ENCODE measurements around the gene TTLL9. TPM values are rescaled to one million over a fixed set of nuclear protein-coding genes. Genes with fewer than 3 reads are reported as not detected.

Gene TTLL9
- total RNA-seq, 1 experiment from 2014 or later: not detected

DNA sequence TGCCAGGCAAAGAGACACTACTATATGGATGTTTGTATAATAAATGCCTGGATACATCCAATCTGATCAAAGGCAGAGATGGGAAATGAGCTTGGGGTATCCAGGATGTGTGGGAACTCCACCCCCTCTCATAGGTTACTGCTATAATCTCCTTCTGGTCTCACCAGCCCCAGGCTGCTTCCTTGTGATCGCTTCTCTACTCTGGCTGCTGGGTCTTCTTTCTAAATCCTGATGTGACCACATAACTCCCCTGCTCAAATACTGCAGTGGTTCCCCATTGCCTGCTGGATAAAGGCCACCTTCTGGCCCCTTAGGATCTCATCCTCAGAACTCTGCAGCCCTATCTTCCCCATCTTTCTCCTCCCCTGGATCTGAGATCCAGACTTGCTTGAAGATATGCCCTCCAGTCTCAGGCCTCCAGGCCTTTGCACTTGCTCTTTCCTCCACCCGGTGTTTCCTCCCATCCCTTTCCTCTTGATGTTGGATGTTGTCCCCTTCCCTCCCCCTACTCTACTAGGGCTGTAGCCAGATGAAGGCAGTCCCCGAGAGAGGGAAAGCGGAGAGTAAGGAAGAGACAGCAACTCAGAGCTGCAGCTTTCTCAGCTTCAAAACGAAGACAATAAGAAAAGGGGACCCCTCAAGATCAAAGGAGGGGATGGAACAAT is 96.7 kb downstream of the TTLL9 start:
- Histone ChIP-seq H3K9me3 (no peaks in the 10 kb centered on the region), H3K36me3 (no peaks in the 10 kb centered on the region), H3K27me3 (peaks cover 26% of the 10 kb centered on the region), H3K4me3 (no peak overlapping the region)
- no peak for DNase-seq

DNA sequence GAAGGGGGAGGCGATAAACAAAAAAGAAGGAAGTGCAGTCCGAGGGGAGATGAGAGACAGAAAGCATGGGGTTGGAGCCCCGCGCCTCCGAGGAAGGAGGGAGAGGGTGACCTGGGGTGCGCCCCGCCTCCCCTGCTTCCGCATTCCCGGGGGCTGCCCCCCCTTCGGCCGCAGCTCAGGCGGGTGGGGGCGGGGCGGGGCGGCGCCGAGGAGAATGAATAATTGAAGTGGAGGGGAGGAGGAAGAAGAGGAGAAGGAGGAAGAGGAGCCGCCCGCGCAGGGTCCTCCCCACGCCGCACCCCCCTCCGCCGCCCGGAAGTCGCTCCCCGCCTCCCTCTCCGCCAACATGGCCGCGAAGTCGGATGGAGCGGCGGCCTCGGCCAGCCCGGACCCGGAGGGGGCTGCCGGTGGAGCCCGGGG is 97.4 kb downstream of the TTLL9 start, which contains the start of gene XKR7:
TSS of gene XKR7 (plus strand) at position 322 of the 420 bp plus-strand sequence. CDS start at position 347, 25 bp downstream.
- H3K4me3 ChIP-seq: no peak within 1 kb of the TSS
- DNase-seq: no peak
- H3K36me3 ChIP-seq: no peaks in the 10 kb centered on the region
- no peaks in the 10 kb centered on the region for H3K9me3 ChIP-seq
- peaks cover 23% of the 10 kb centered on the region for H3K27me3 ChIP-seq

DNA sequence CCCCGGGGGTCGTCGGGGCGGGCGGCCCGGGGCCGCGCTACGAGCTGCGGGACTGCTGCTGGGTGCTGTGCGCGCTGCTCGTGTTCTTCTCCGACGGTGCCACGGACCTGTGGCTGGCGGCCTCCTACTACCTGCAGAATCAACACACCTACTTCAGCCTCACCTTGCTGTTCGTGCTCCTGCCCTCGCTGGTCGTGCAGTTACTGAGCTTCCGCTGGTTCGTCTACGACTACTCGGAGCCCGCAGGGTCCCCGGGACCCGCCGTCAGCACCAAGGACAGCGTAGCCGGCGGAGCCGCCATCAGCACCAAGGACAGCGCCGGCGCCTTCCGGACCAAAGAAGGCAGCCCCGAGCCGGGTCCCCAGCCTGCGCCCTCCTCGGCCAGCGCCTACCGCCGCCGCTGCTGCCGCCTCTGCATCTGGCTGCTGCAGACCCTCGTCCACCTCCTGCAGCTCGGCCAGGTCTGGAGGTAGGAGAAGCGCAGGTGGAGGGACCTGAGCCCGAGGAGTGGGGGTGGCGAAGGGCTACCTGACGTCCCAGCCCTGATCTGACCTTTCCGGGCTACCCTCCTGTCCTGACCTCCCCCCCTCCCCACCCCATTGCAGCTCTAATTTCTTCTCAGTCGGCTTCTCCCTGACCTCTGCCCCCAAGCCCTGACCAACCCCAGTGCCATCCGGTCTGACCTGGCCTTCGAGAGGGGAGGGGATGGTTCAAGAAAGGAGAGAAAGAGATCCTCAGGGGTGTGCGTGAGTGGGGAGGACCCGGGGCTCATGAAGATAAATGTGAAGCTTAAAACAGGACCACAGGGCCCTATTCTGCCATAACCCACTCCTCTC is 98.1 kb downstream of the TTLL9 start:
- H3K4me3 ChIP-seq: no peak overlapping the region
- H3K27me3 ChIP-seq: peaks cover 23% of the 10 kb centered on the region
- peak; percentile 54 for DNase-seq
- H3K9me3 ChIP-seq: no peaks in the 10 kb centered on the region
- no peaks in the 10 kb centered on the region for H3K36me3 ChIP-seq

DNA sequence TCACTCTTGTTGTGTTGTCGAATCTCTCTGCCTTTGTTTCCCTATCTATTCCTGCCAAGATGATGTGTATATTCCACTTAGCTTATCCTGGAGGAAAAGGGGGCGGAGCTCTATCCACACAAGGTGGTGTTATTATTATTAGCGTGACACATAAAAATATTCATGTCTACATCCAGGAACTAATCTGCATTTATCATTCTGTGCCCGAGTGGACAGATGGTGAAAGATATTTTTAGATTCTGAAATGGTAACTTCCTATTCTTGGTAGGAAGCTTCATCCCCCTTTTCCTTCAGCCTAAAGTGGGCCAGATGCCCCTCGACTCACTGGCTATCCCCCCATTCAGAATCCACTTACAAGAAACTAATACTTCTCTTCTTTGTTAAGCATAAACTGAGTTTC is 99.6 kb downstream of the TTLL9 start:
- H3K36me3 ChIP-seq: no peaks in the 10 kb centered on the region
- H3K4me3 ChIP-seq: no peak overlapping the region
- no peaks in the 10 kb centered on the region for H3K9me3 ChIP-seq
- no peak for DNase-seq
- peaks cover 16% of the 10 kb centered on the region for H3K27me3 ChIP-seq

DNA sequence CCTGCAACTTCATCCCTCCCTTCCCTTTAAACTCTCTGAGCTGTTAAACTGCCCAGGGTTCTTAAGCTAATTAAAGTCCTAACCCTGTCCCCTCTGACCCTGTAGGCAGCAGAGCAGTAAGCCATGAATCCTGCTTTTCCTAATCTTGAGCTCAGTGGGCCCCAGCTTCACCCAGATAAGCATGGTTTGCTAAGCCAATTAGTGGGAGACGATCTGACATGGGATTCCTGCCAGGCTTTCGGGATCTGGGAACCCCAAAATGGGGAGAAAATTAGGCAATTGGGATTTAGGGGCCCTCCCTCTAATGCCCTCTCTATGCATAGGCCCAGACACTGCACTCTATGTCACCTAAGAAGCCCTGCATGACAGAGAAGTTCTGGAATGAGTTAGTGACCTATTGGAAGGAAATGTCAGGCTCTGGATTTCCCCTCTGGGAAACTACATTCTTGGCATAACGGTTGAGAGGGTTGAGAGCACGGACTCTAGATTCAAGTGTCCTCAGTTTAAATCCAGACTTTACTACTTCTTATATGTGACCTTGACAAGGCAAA is 102.1 kb downstream of the TTLL9 start:
- Histone ChIP-seq H3K27me3 (peaks cover 16% of the 10 kb centered on the region), H3K4me3 (no peak overlapping the region), H3K36me3 (no peaks in the 10 kb centered on the region), H3K9me3 (no peaks in the 10 kb centered on the region)
- DNase-seq: no peak

GRCh38 chr20:31974296-31974695 is 103.9 kb downstream of the TTLL9 start:
- Histone ChIP-seq H3K9me3 (no peaks in the 10 kb centered on the region), H3K27me3 (peaks cover 8% of the 10 kb centered on the region), H3K4me3 (no peak overlapping the region), H3K36me3 (no peaks in the 10 kb centered on the region)
- DNase-seq: no peak

GRCh38 chr20:31974951-31975487 is 104.6 kb downstream of the TTLL9 start:
- peaks cover 8% of the 10 kb centered on the region for H3K27me3 ChIP-seq
- no peaks in the 10 kb centered on the region for H3K9me3 ChIP-seq
- no peak overlapping the region for H3K4me3 ChIP-seq
- DNase-seq: no peak
- H3K36me3 ChIP-seq: no peaks in the 10 kb centered on the region

- Histone ChIP-seq H3K4me3 (no peak overlapping the region), H3K36me3 (no peaks in the 10 kb centered on the region), H3K9me3 (no peaks in the 10 kb centered on the region), H3K27me3 (peaks cover 5% of the 10 kb centered on the region)
- DNase-seq: no peak
These were observed 105.4 kb downstream of the TTLL9 start for GRCh38 chr20:31975874-31976273.

GRCh38 chr20:31977080-31977479 is 106.6 kb downstream of the TTLL9 start:
- Histone ChIP-seq H3K36me3 (no peaks in the 10 kb centered on the region), H3K9me3 (no peaks in the 10 kb centered on the region), H3K4me3 (no peak overlapping the region), H3K27me3 (no peaks in the 10 kb centered on the region; the same call in 1 of the 2 replicates)
- no peak for DNase-seq

- Histone ChIP-seq H3K9me3 (no peaks in the 10 kb centered on the region), H3K4me3 (no peak overlapping the region), H3K27me3 (no peaks in the 10 kb centered on the region), H3K36me3 (no peaks in the 10 kb centered on the region)
- DNase-seq: no peak
These were observed 109.4 kb downstream of the TTLL9 start for GRCh38 chr20:31979713-31980426.

DNA sequence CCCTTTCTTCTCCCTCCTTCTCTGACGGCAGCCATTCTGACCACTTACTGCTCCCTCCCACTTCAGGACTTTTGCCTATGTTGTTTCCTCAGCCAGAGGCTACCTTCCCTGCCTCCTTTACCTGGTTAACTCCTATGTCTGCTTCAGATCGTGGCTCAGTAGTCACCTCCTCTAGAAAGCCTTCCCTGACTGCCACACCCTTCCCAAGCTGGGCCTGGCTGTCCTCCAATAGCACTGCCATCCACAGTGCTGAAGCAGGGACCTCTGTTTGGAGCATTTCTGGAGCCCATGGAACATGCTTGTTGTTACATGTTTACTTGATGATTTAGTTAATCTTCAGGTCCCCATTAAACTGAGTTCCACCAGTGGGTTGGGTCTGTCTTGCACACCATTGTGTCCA is 111.3 kb downstream of the TTLL9 start:
- DNase-seq: no peak
- Histone ChIP-seq H3K4me3 (no peak overlapping the region), H3K9me3 (no peaks in the 10 kb centered on the region), H3K27me3 (no peaks in the 10 kb centered on the region), H3K36me3 (no peaks in the 10 kb centered on the region)

DNA sequence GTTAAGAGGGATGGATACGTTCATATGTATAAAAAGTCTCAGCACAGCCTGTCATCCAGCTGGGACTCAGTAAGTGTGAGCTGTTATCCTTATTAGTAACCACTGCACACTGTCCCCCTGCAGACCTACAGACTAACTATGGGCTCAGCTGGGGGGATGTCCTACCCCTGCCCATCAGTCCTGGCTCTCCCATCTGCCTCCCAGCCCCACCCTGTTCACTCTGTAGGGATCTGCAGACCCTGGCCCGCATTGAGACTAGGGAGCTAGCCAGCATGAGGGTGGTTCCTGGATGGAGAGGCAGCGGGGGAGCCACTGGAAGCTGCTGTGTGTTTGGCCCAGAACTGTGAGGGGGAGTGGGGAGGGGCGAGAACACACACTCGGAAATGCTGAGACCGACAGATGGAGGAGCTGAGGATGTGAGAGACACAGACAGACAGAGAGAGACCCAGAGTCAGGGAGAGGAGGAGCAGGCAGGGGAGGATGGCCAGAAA is 114.6 kb downstream of the TTLL9 start:
- H3K9me3 ChIP-seq: no peaks in the 10 kb centered on the region
- no peaks in the 10 kb centered on the region for H3K27me3 ChIP-seq
- no peak for DNase-seq
- no peak overlapping the region for H3K4me3 ChIP-seq
- H3K36me3 ChIP-seq: no peaks in the 10 kb centered on the region

- Histone ChIP-seq H3K9me3 (no peaks in the 10 kb centered on the region), H3K4me3 (no peak overlapping the region), H3K36me3 (no peaks in the 10 kb centered on the region), H3K27me3 (no peaks in the 10 kb centered on the region)
- DNase-seq: no peak
These were observed 117.3 kb downstream of the TTLL9 start for GRCh38 chr20:31987744-31988143.

DNA sequence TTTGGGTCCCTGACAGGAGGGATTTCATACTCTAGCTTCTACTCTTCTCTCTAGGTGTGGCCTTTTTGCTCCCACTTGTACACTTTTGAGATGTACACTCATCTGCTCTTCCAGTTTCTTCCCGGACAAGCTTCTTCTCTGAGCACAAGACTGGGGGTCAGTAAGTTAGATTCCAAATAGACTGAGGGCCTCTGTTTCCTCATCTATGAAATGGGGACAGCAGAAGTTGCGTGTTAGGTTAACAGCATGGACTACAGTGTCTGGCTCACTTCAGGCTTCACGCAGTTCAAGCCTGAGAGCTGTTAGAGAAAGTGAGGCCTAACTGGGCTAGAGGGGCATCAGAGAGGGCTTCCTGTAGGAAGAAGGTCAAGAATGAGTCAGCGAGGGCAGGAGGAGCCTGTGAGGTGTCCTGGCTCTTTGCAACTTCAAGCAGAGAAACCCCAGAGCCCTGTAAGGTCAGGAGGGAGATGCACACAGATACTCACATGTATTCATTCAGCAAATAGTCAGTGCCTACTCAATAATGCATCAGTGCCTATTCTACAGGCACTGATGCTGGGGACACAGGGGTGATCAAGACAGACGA is 118.1 kb downstream of the TTLL9 start:
- Histone ChIP-seq H3K4me3 (no peak overlapping the region), H3K27me3 (no peaks in the 10 kb centered on the region), H3K36me3 (no peaks in the 10 kb centered on the region), H3K9me3 (no peaks in the 10 kb centered on the region)
- DNase-seq: no peak

DNA sequence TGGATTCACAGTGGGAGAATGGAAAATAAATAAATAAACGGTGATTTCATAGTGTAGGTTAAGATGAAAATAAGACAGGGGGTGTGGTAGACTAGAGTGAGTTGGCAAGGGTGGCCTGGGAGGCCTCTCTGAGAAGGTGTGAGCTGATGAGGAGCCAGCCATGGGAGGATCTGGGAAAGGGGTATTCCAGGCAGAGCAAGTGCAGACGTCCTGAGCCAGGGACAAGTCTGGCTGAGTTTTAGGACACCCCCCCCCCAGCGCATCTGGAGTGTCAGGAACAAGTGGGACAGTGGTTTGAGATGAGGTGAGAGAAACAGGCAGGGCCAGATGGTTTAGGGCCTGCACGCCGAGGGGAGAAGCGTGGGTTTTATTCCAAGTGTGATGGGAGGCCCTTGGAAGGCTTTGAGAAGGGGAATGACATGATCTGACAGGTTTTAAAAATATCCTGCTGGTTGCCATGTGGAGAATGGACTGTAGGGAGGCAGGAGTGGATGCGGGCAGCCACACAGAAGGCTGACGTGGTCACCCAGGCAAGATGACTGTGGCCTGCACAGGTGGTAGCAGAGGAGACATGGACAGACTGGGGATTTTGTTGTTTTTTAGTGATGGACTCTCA is 118.7 kb downstream of the TTLL9 start:
- Histone ChIP-seq H3K36me3 (no peaks in the 10 kb centered on the region), H3K9me3 (no peaks in the 10 kb centered on the region), H3K27me3 (no peaks in the 10 kb centered on the region), H3K4me3 (no peak overlapping the region)
- no peak for DNase-seq
